K562 (cell line): ENCODE measurements around the gene TNFAIP8L2. TPM values are rescaled to one million over a fixed set of nuclear protein-coding genes. Genes with fewer than 3 reads are reported as not detected.
A peak's percentile ranks its signal among the peaks of the same experiment; 100 is the strongest.

Source experiments
- ATAC-seq: fragments of 200-7000 bp; cut with Tn5 transposase; 3 replicates; pipeline ENCODE4 v1.9.1; 2020; ENCODE audit warnings: moderate library complexity
- BruUV-seq: library from RNA; stranded (reverse); fragments of 400-500 nt; replicated peaks from 2 replicates; lab custom pipeline; 2021; lab: Mats Ljungman, UMichigan
- CTCF ChIA-PET: fragments of 300-600 bp; formaldehyde crosslinking; extraction: SDS; loops from one replicate; lab custom pipeline; 2021; ENCODE audit warnings: low intra/inter-chr PET ratio; lab: Yijun Ruan, JAX
- POLR2A ChIA-PET: fragments of 300-600, 350-650 bp; sonication (Branson Sonifier 250); formaldehyde crosslinking; extraction: SDS; loops from one replicate; lab custom pipeline; 2021; ENCODE audit warnings: antibody characterized with exemption, inconsistent platforms; lab: Yijun Ruan, JAX
- DNase-seq, 4 experiments: peaks; one replicate each; pipeline versions ENCODE4 v3.0.0 to v3.0.0-alpha.2; 2011 to 2018; ENCODE audit warnings: low spot score in 3 of 4, mixed read lengths in 3 of 4; ENCODE audit errors: extremely low read depth in 1 of 4
- FAIRE-seq: peaks from 2 replicates; lab custom pipeline; 2011; peaks lifted over from hg19 to GRCh38; lab: Jason Lieb, UNC
- H2AFZ ChIP-seq: 2 replicates; pipeline ENCODE4 v1.6.0; 2011; ENCODE audit warnings: low read depth, low read length, control low read depth, inconsistent platforms
- H3K27ac ChIP-seq: fragments of 200-600 bp; 3 replicates; pipeline ENCODE4 v1.8.0; 2011; ENCODE audit warnings: low read depth, mild to moderate bottlenecking, control low read depth, inconsistent platforms, low read length, moderate library complexity, mixed read lengths; ENCODE audit errors: extremely low read depth
- H3K27me3 ChIP-seq, 2 experiments: fragments of 300-600 bp in 1 of 2; 2 replicates in 1 of 2; 3 replicates in 1 of 2; pipeline versions ENCODE4 v1.6.0 to v1.8.0; 2011; ENCODE audit warnings: inconsistent platforms in 2 of 2, low read length in 2 of 2, mild to moderate bottlenecking in 1 of 2, mixed read lengths in 1 of 2, moderate library complexity in 1 of 2; ENCODE audit not compliant: control insufficient read depth in 2 of 2, insufficient read depth in 2 of 2
- H3K36me3 ChIP-seq: fragments of 300-600 bp; 3 replicates; pipeline ENCODE4 v1.8.0; 2011; ENCODE audit warnings: mild to moderate bottlenecking, low read length, inconsistent platforms; ENCODE audit not compliant: control insufficient read depth, insufficient read depth
- H3K4me1 ChIP-seq, 2 experiments: fragments of 200-600 bp in 1 of 2; replicated peaks in 1 of 2; 2 replicates in 1 of 2; 3 replicates in 1 of 2; pipeline versions ENCODE4 v1.5.1 to v1.8.0; 2011; ENCODE audit warnings: inconsistent platforms in 2 of 2, low read length in 2 of 2, mild to moderate bottlenecking in 1 of 2, mixed read lengths in 1 of 2, moderate library complexity in 1 of 2; ENCODE audit not compliant: control insufficient read depth in 2 of 2, insufficient read depth in 2 of 2
- H3K4me2 ChIP-seq: 2 replicates; pipeline ENCODE4 v1.6.1; 2011; ENCODE audit warnings: low read length, control low read depth, inconsistent platforms, mixed read lengths; ENCODE audit not compliant: insufficient read depth
- H3K4me3 ChIP-seq: fragments of 200-600 bp; sonication (generic), shearing (Covaris generic); 2 replicates; pipeline ENCODE4 v1.5.1; 2016; ENCODE audit warnings: control low read depth, inconsistent platforms
- H3K79me2 ChIP-seq: fragments of 200-600 bp; 3 replicates; pipeline ENCODE4 v1.8.0; 2011; ENCODE audit warnings: low read length, inconsistent platforms; ENCODE audit not compliant: control insufficient read depth, insufficient read depth
- H3K9ac ChIP-seq, 2 experiments: 2 replicates each; pipeline versions ENCODE4 v1.6.0 to v1.6.1; 2011; ENCODE audit warnings: low read depth in 2 of 2, low read length in 2 of 2, control low read depth in 1 of 2, inconsistent platforms in 1 of 2, mild to moderate bottlenecking in 1 of 2, mixed read lengths in 1 of 2; ENCODE audit not compliant: insufficient read depth in 1 of 2
- H3K9me1 ChIP-seq: one replicate; pipeline ENCODE4 v1.6.0; 2011; ENCODE audit warnings: inconsistent platforms, mild to moderate bottlenecking, low read length, moderate library complexity; ENCODE audit not compliant: control insufficient read depth, insufficient read depth
- H3K9me3 ChIP-seq: replicated peaks from 2 replicates; pipeline ENCODE4 v1.5.1; 2011; ENCODE audit warnings: low read depth, low read length, inconsistent platforms; ENCODE audit not compliant: control insufficient read depth, insufficient read depth
- H4K20me1 ChIP-seq: replicated peaks from 2 replicates; pipeline ENCODE4 v1.6.1; 2011; ENCODE audit warnings: low read length, inconsistent platforms, mixed read lengths; ENCODE audit not compliant: control insufficient read depth, insufficient read depth
- ESRRA ChIP-seq: fragments of 450-650 bp; IDR thresholded peaks from 2 replicates; pipeline ENCODE4 v1.6.1; 2014; ENCODE audit warnings: low read depth, mild to moderate bottlenecking, moderate library complexity, borderline replicate concordance
- GABPB1 ChIP-seq: sonication (generic); formaldehyde crosslinking; IDR thresholded peaks from 2 replicates; pipeline ENCODE4 v1.8.0; 2022; ENCODE audit warnings: mild to moderate bottlenecking, missing genetic modification reagents
- HDGF ChIP-seq: fragments of 450-650 bp; IDR thresholded peaks from 2 replicates; pipeline ENCODE4 v1.6.1; 2016
- HIVEP1 ChIP-seq: fragments of 250-450 bp; sonication (Bioruptor Pico); IDR thresholded peaks from 2 replicates; pipeline ENCODE4 v1.4.0; 2020; ENCODE audit warnings: mild to moderate bottlenecking
- HNRNPL ChIP-seq: fragments of 200-400 bp; formaldehyde crosslinking; IDR thresholded peaks from 2 replicates; pipeline ENCODE4 v1.6.1; 2017; ENCODE audit warnings: low read depth, mild to moderate bottlenecking, low read length
- LCOR ChIP-seq: sonication (generic); formaldehyde crosslinking; IDR thresholded peaks from 2 replicates; pipeline ENCODE4 v1.8.0; 2022; ENCODE audit warnings: mild to moderate bottlenecking, missing genetic modification reagents
- NUFIP1 ChIP-seq: fragments of 450-650 bp; IDR thresholded peaks from 2 replicates; pipeline ENCODE4 v1.6.1; 2018; ENCODE audit not compliant: partially characterized antibody
- POLR2AphosphoS2 ChIP-seq: IDR thresholded peaks from 2 replicates; pipeline ENCODE4 v1.6.1; 2012; ENCODE audit warnings: low read length, improper control_type of control experiment
- POLR2H ChIP-seq: IDR thresholded peaks from 2 replicates; pipeline ENCODE4 v1.6.1; 2016; ENCODE audit warnings: missing genetic modification characterization, low read depth, mild to moderate bottlenecking, control low read depth, missing compliant biosample characterization, moderate library complexity
- RBM25 ChIP-seq: fragments of 200-400 bp; formaldehyde crosslinking; IDR thresholded peaks from 2 replicates; pipeline ENCODE4 v1.6.1; 2018; ENCODE audit warnings: low read length, low read depth, moderate library complexity; ENCODE audit not compliant: severe bottlenecking
- SAFB2 ChIP-seq: fragments of 200-400 bp; formaldehyde crosslinking; IDR thresholded peaks from 2 replicates; pipeline ENCODE4 v1.6.1; 2018; ENCODE audit warnings: borderline replicate concordance, low read length, low read depth, moderate library complexity; ENCODE audit not compliant: severe bottlenecking
- SRSF7 ChIP-seq: fragments of 200-400 bp; formaldehyde crosslinking; optimal IDR thresholded peaks from 2 replicates; pipeline ENCODE3; 2017; ENCODE audit warnings: mild to moderate bottlenecking, low read depth, low read length
- TEAD2 ChIP-seq: fragments of 450-650 bp; IDR thresholded peaks from 2 replicates; pipeline ENCODE4 v1.6.1; 2016; ENCODE audit warnings: missing genetic modification characterization, control low read depth, missing compliant biosample characterization
- TFAM ChIP-seq: fragments of 250-450 bp; sonication (Bioruptor Pico); conservative IDR thresholded peaks from 2 replicates; pipeline ENCODE4 v1.5.0; 2021; ENCODE audit warnings: mild to moderate bottlenecking, moderate library complexity
- ZEB2 ChIP-seq: fragments of 450-650 bp; IDR thresholded peaks from 2 replicates; pipeline ENCODE4 v1.6.1; 2016
- ZNF197 ChIP-seq: fragments of 200-800 bp; sonication (Bioruptor generic); IDR thresholded peaks from 2 replicates; pipeline ENCODE4 v1.6.1; 2016; ENCODE audit warnings: low read depth, missing genetic modification characterization, missing compliant biosample characterization
- ZNF253 ChIP-seq: fragments of 250-450 bp; sonication (Bioruptor Pico); conservative IDR thresholded peaks from 2 replicates; pipeline ENCODE4 v1.6.1; 2021; ENCODE audit warnings: mild to moderate bottlenecking
- WGBS: fragments of 100-300 bp; shearing (Covaris generic); methylation state at CpG from one replicate; pipeline ENCODE4 v1.1.6; 2016; ENCODE audit warnings: low coverage, mixed read lengths; ENCODE audit not compliant: insufficient coverage; ENCODE audit errors: missing lambda C conversion rate; 5-methylcytosine and 5-hydroxymethylcytosine counted together
- in situ Hi-C: fragments of 300-500 bp; cut with MboI; formaldehyde crosslinking; loops from 4 replicates; pipeline ENCODE4 v1.15.0; 2018; ENCODE audit warnings: inconsistent platforms, mixed read lengths
- intact Hi-C: fragments of 100-400 bp; cut with micrococcal nuclease; formaldehyde crosslinking; loops from 2 replicates; pipeline ENCODE4 v1.14.2; 2022
- polyA plus RNA-seq, 8 experiments: library from polyadenylated mRNA; depleted of rRNA in 4 of 8; stranded (reverse) in 5 of 8; unstranded in 3 of 8; fragments of >200 nt; fragmentation: Nextera tagmentation in 2 of 8; fragmentation: Illumina TruSeq in 1 of 8; extraction: Ambion mirVana in 2 of 8; extraction: Trizol in 1 of 8; gene quantifications; 2 replicates each; pipeline versions ENCODE4 v1.2.1 to v1.2.3, GENCODE V29; 2011 to 2014; ENCODE audit warnings: inconsistent platforms in 1 of 8, missing spikeins in 1 of 8
- total RNA-seq, 7 experiments: library from RNA; depleted of rRNA in 6 of 7; stranded (reverse); fragments of >200 nt in 6 of 7; fragmentation: Illumina TruSeq in 2 of 7; extraction: Trizol in 2 of 7; gene quantifications; 2 replicates each; pipeline versions ENCODE4 v1.2.1 to v1.2.3, GENCODE V29; 2011 to 2021; ENCODE audit warnings: low replicate concordance in 1 of 7
- TF ChIP-seq, protein P1 (sequence below): fragments of 450-650 bp; IDR thresholded peaks from 2 replicates; pipeline ENCODE4 v1.6.1; 2016; ENCODE audit warnings: low read depth

Gene TNFAIP8L2
- total and polyA plus RNA-seq, 9 of the 15 experiments (the other 6 are each of a cell fraction or from before 2014, with no cell fraction given), result 0.05 to 1.7 (median 0.52) TPM

DNA sequence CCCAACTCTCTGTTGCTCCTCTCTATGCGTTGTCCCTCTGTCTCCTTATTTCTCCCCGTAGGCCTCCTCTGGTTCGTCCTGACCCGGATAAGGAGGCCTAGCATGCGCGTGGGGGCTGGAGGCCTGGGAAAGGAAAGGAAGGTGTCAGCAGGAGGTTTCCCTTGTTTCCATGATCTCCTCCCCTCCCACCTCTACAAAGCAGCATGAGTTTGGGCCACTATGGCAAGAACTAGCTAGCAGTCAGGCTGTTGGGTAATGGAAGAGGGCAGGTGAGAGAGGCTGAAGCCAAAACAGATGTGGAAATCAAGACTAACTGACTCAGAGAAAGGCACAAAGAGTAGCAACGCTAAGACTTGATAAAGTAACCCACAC is 9.3 kb upstream of the TNFAIP8L2 start:
- Histone ChIP-seq H3K27me3 (no peaks in the 10 kb centered on the region), H3K79me2 (no peaks in the 10 kb centered on the region), H3K9me1 (no peaks in the 10 kb centered on the region), H3K4me1 (peaks cover 20 to 43% of the 10 kb centered on the region in 2 experiments; a peak in 4 of 5 replicates), H3K36me3 (no peaks in the 10 kb centered on the region), H2AFZ (peak overlapping the region; percentile 82), H4K20me1 (no peaks in the 10 kb centered on the region; the same call in 1 of the 2 replicates), H3K4me3 (peak overlapping the region; percentile 59), H3K9ac (peak overlapping the region; percentile 40 to 87), H3K27ac (peak overlapping the region; percentile 39; the same call in 1 of the 3 replicates), H3K4me2 (peak overlapping the region; percentile 82), H3K9me3 (no peaks in the 10 kb centered on the region)
- peak in 1 of 4 experiments; percentile 43 for DNase-seq
- intact Hi-C loops (no loop called here), in situ Hi-C loops (no loop called here)
- WGBS, result 11% methylated on average over 7 of the region's 7 CpGs
- ATAC-seq, result no peak; the same call in 1 of the 3 replicates
- CTCF ChIA-PET, result no interaction called here
- peak; percentile 55 for FAIRE-seq
- no TSS peak for BruUV-seq
- POLR2A ChIA-PET, result interaction anchor here (1.0 kb wide), 1 partner anchor 135 kb away, joined by 4 read pairs; no protein-coding TSS in a partner anchor
- TF ChIP-seq ZNF197, result no peak
- no peak for TF ChIP-seq SAFB2
- no peak for TF ChIP-seq NUFIP1
- no peak for TF ChIP-seq TFAM (CRISPR knock-in tag)
- no peak for TF ChIP-seq POLR2H (tag)
- TF ChIP-seq RBM25, result no peak
- no peak for TF ChIP-seq TEAD2 (tag)
- TF ChIP-seq ZEB2, result no peak
- TF ChIP-seq HIVEP1 (CRISPR knock-in tag), result no peak
- TF ChIP-seq HDGF, result no peak
- TF ChIP-seq ESRRA, result no peak
- TF ChIP-seq POLR2AphosphoS2, result no peak
- TF ChIP-seq HNRNPL, result no peak
- TF ChIP-seq LCOR, result no peak
- no peak for TF ChIP-seq ZNF253 (CRISPR knock-in tag)
- 0 out of 2 replicates have a peak, but pooled peaks have one; percentile 2 for TF ChIP-seq GABPB1
- TF ChIP-seq, protein P1, sequence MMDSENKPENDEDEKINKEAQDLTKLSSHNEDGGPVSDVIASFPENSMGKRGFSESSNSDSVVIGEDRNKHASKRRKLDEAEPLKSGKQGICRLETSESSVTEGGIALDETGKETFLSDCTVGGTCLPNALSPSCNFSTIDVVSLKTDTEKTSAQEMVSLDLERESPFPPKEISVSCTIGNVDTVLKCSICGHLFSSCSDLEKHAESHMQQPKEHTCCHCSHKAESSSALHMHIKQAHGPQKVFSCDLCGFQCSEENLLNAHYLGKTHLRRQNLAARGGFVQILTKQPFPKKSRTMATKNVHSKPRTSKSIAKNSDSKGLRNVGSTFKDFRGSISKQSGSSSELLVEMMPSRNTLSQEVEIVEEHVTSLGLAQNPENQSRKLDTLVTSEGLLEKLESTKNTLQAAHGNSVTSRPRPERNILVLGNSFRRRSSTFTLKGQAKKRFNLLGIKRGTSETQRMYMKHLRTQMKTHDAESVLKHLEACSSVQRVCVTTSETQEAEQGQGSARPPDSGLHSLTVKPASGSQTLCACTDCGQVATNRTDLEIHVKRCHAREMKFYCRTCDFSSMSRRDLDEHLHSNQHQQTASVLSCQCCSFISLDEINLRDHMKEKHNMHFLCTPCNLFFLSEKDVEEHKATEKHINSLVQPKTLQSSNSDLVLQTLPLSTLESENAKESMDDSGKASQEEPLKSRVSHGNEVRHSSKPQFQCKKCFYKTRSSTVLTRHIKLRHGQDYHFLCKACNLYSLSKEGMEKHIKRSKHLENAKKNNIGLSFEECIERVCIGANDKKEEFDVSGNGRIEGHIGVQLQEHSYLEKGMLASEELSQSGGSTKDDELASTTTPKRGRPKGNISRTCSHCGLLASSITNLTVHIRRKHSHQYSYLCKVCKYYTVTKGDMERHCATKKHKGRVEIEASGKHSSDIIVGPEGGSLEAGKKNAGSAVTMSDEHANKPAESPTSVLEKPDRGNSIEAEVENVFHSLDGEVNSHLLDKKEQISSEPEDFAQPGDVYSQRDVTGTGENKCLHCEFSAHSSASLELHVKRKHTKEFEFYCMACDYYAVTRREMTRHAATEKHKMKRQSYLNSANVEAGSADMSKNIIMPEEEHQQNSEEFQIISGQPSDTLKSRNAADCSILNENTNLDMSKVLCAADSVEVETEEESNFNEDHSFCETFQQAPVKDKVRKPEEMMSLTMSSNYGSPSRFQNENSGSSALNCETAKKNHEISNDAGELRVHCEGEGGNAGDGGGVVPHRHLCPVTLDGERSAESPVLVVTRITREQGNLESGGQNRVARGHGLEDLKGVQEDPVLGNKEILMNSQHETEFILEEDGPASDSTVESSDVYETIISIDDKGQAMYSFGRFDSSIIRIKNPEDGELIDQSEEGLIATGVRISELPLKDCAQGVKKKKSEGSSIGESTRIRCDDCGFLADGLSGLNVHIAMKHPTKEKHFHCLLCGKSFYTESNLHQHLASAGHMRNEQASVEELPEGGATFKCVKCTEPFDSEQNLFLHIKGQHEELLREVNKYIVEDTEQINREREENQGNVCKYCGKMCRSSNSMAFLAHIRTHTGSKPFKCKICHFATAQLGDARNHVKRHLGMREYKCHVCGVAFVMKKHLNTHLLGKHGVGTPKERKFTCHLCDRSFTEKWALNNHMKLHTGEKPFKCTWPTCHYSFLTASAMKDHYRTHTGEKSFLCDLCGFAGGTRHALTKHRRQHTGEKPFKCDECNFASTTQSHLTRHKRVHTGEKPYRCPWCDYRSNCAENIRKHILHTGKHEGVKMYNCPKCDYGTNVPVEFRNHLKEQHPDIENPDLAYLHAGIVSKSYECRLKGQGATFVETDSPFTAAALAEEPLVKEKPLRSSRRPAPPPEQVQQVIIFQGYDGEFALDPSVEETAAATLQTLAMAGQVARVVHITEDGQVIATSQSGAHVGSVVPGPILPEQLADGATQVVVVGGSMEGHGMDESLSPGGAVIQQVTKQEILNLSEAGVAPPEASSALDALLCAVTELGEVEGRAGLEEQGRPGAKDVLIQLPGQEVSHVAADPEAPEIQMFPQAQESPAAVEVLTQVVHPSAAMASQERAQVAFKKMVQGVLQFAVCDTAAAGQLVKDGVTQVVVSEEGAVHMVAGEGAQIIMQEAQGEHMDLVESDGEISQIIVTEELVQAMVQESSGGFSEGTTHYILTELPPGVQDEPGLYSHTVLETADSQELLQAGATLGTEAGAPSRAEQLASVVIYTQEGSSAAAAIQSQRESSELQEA, result no peak
- no peak for TF ChIP-seq SRSF7
